HL-60 (cell line): ENCODE measurements around the gene IGFALS.
A peak's percentile ranks its signal among the peaks of the same experiment; 100 is the strongest.

Experiments used
- CTCF ChIP-seq: IDR thresholded peaks from one replicate; pipeline ENCODE4 v1.5.1; 2011; ENCODE audit warnings: low read length, control low read depth, inconsistent platforms; ENCODE audit not compliant: insufficient read depth
- GABPA ChIP-seq: IDR thresholded peaks from 2 replicates; pipeline ENCODE4 v1.6.1; 2012; ENCODE audit warnings: low read depth
- POLR2AphosphoS5 ChIP-seq: IDR thresholded peaks from 2 replicates; pipeline ENCODE4 v1.6.1; 2012; ENCODE audit warnings: low read depth
- REST ChIP-seq: IDR thresholded peaks from 2 replicates; pipeline ENCODE4 v1.6.1; 2012; ENCODE audit warnings: low read depth; ENCODE audit not compliant: insufficient replicate concordance
- SPI1 ChIP-seq: IDR thresholded peaks from 2 replicates; pipeline ENCODE4 v1.6.1; 2012; ENCODE audit warnings: low read depth, mild to moderate bottlenecking, borderline replicate concordance

- TF ChIP-seq CTCF (no peak), REST (no peak), POLR2AphosphoS5 (peak; percentile 5; the same call in 1 of the 2 replicates), GABPA (no peak), SPI1 (no peak)
Measured at GRCh38 chr16:1779234-1779701, 14.2 kb downstream of the IGFALS start.
